ENCODE data around the gene CD86. TPM values are rescaled to one million over a fixed set of nuclear protein-coding genes. Genes with fewer than 3 reads are reported as not detected.

The CD86 gene
- total and polyA plus RNA-seq, 7 donors = 0.16 to 1.4 (median 0.71) TPM

- H3K27me3 ChIP-seq (ENCODE audit: insufficient read depth in 3 of 3, low read length in 2 of 3) = peaks cover 0 to 1% (median 0%) of the 10 kb centered on the region in 3 donors
- no peak overlapping the region for H3K4me3 ChIP-seq
- H3K4me1 ChIP-seq = no peaks in the 10 kb centered on the region
- no peak overlapping the region for H3K27ac ChIP-seq
- TF ChIP-seq CTCF (IDR thresholded peaks at IDR 0.05) = no peak
- intact Hi-C loops (cut with DNase I) = no loop called here
- WGBS, 3 donors = 75 to 77% (median 75%) methylated on average over 3 of the region's 3 CpGs
- DNase-seq = no peak
- H3K36me3 ChIP-seq (ENCODE audit: insufficient read depth in 1 of 2, low read depth in 1 of 2) = no peaks in the 10 kb centered on the region
- no peak for ATAC-seq
- H3K9me3 ChIP-seq = no peaks in the 10 kb centered on the region
Observed at GRCh38 chr3:122168044-122168443, 112.9 kb downstream of the CD86 start.

- intact Hi-C loops (cut with DNase I) = no loop called here
- Histone ChIP-seq H3K36me3 (ENCODE audit: insufficient read depth in 1 of 2, low read depth in 1 of 2) (no peaks in the 10 kb centered on the region), H3K27ac (no peak overlapping the region), H3K4me3 (no peak overlapping the region), H3K27me3 (ENCODE audit: insufficient read depth in 3 of 3, low read length in 2 of 3) (peaks cover 0 to 1% (median 0%) of the 10 kb centered on the region in 3 donors), H3K9me3 (no peaks in the 10 kb centered on the region), H3K4me1 (no peaks in the 10 kb centered on the region)
- ATAC-seq = no peak
- no peak for TF ChIP-seq CTCF (IDR thresholded peaks at IDR 0.05)
- WGBS, 3 donors = 68 to 87% (median 72%) methylated on average over 3 of the region's 3 CpGs
- DNase-seq = no peak
Observed at GRCh38 chr3:122169911-122170310, 114.7 kb downstream of the CD86 start.

Other genes with a start within 250 kb of the CD86 start
- 1 to 10 TPM; 5.8 to 8.3 (median 6.8) TPM for gene IQCB1, start 220.3 kb upstream of the CD86 start, total RNA-seq
- gene IQCB1, start 220.3 kb upstream of the CD86 start, polyA plus RNA-seq = 10 to 100 TPM in 1 of 3 donors, 1 to 10 TPM in 2; 5.7 to 10.1 (median 8.5) TPM
- 1 to 10 TPM; 1.5 to 5.3 (median 5.0) TPM for gene EAF2, start 220.2 kb upstream of the CD86 start, total RNA-seq
- gene EAF2, start 220.2 kb upstream of the CD86 start, polyA plus RNA-seq = 1 to 10 TPM; 3.2 to 4.6 (median 3.4) TPM
- 1 to 10 TPM in 1 of 4 donors, under 1 TPM in 3; 0.52 to 1.8 (median 0.68) TPM for gene SLC15A2, start 161.0 kb upstream of the CD86 start, total RNA-seq
- under 1 TPM; 0.30 to 0.38 (median 0.36) TPM for gene SLC15A2, start 161.0 kb upstream of the CD86 start, polyA plus RNA-seq
- gene ILDR1, start 33.1 kb upstream of the CD86 start, total RNA-seq = not detected
- not detected for gene ILDR1, start 33.1 kb upstream of the CD86 start, polyA plus RNA-seq
- gene CASR, start 128.3 kb downstream of the CD86 start, total RNA-seq = under 1 TPM in 1 of 4 donors, not detected in 3; 0.02 TPM
- gene CASR, start 128.3 kb downstream of the CD86 start, polyA plus RNA-seq = not detected

Measured in psoas muscle (tissue), 8 donors.